ENCODE data around the gene RDH8. TPM values are rescaled to one million over a fixed set of nuclear protein-coding genes. Genes with fewer than 3 reads are reported as not detected.
"Not testable (repeated sequence)": the region's sequence is repeated elsewhere in the genome, so short reads cannot be mapped to it uniquely, and the experiment has no call there.

RDH8 gene
- total and polyA plus RNA-seq, 4 donors, result not detected

GRCh38 chr19:10023096-10023495 lies 9.8 kb downstream of the RDH8 start:
- H3K9me3 ChIP-seq (ENCODE audit: control insufficient read depth in 4 of 4, low read length in 3 of 4); H3K4me3 ChIP-seq (ENCODE audit: low read depth in 1 of 3, low read length in 3 of 3); H3K27me3 ChIP-seq (ENCODE audit: control insufficient read depth in 4 of 4, insufficient read depth in 4 of 4, low read length in 3 of 4); H3K36me3 ChIP-seq (ENCODE audit: control insufficient read depth in 4 of 4, insufficient read depth in 3 of 4, low read depth in 1 of 4, low read length in 3 of 4); H3K9ac ChIP-seq (ENCODE audit: low read depth in 1 of 2, low read length in 2 of 2); DNase-seq (ENCODE audit: low spot score): not testable (repeated sequence)
- H3K27ac ChIP-seq (ENCODE audit: low read depth in 1 of 2, low read length in 2 of 2), result peak overlapping the region in 1 of 2 donors; percentile 1
- peaks cover 0 to 26% (median 14%) of the 10 kb centered on the region in 4 donors for H3K4me1 ChIP-seq (ENCODE audit: control insufficient read depth in 4 of 4, insufficient read depth in 4 of 4, low read length in 3 of 4)
- TF ChIP-seq HNF4A (conservative IDR thresholded peaks at IDR 0.05) (peak; percentile 47), RAD21 (IDR thresholded peaks at IDR 0.05) (peak in 1 of 2 donors; percentile 6), REST (IDR thresholded peaks at IDR 0.05) (peak; percentile 27), RXRA (IDR thresholded peaks at IDR 0.05) (peak; percentile 98)
- WGBS, result 52% methylated on average over 5 of the region's 5 CpGs

GRCh38 chr19:10026744-10027143 lies 13.5 kb downstream of the RDH8 start:
- Histone ChIP-seq H3K4me1 (ENCODE audit: control insufficient read depth in 4 of 4, insufficient read depth in 4 of 4, low read length in 3 of 4) (peaks cover 2 to 26% (median 17%) of the 10 kb centered on the region in 4 donors), H3K27ac (ENCODE audit: low read depth in 1 of 2, low read length in 2 of 2) (no peak overlapping the region), H3K9me3 (ENCODE audit: control insufficient read depth in 4 of 4, low read length in 3 of 4) (no peaks in the 10 kb centered on the region), H3K4me3 (ENCODE audit: low read depth in 1 of 3, low read length in 3 of 3) (no peak overlapping the region), H3K27me3 (ENCODE audit: control insufficient read depth in 4 of 4, insufficient read depth in 4 of 4, low read length in 3 of 4) (no peaks in the 10 kb centered on the region), H3K36me3 (ENCODE audit: control insufficient read depth in 4 of 4, insufficient read depth in 3 of 4, low read depth in 1 of 4, low read length in 3 of 4) (no peaks in the 10 kb centered on the region), H3K9ac (ENCODE audit: low read depth in 1 of 2, low read length in 2 of 2) (no peak overlapping the region)
- 93% methylated on average over 3 of the region's 3 CpGs for WGBS
- TF ChIP-seq ZBTB33 (IDR thresholded peaks at IDR 0.05), result no peak
- TF ChIP-seq GABPA (IDR thresholded peaks at IDR 0.05 in 1 of 2, conservative IDR thresholded peaks at IDR 0.05 in 1 of 2), result no peak
- TF ChIP-seq CTCF (IDR thresholded peaks at IDR 0.05; ENCODE audit: low read depth, low read length, missing input control), result no peak
- TF ChIP-seq FOXA1 (IDR thresholded peaks at IDR 0.05), result no peak
- TF ChIP-seq NR2F2 (IDR thresholded peaks at IDR 0.05), result no peak
- no peak for TF ChIP-seq MAX (IDR thresholded peaks at IDR 0.05)
- TF ChIP-seq RAD21 (IDR thresholded peaks at IDR 0.05), result no peak
- no peak for TF ChIP-seq SP1 (IDR thresholded peaks at IDR 0.05)
- TF ChIP-seq ATF3 (IDR thresholded peaks at IDR 0.05), result no peak
- no peak for TF ChIP-seq HNF4G (IDR thresholded peaks at IDR 0.05)
- no peak for TF ChIP-seq YY1 (IDR thresholded peaks at IDR 0.05)
- no peak for TF ChIP-seq FOXA2 (IDR thresholded peaks at IDR 0.05)
- no peak for TF ChIP-seq JUND (IDR thresholded peaks at IDR 0.05)
- TF ChIP-seq EGR1 (IDR thresholded peaks at IDR 0.05; ENCODE audit: low read depth in 2 of 2), result no peak
- no peak for TF ChIP-seq RXRA (IDR thresholded peaks at IDR 0.05)
- TF ChIP-seq TAF1 (conservative IDR thresholded peaks at IDR 0.05), result no peak
- TF ChIP-seq HNF4A (conservative IDR thresholded peaks at IDR 0.05), result no peak
- no peak for TF ChIP-seq REST (IDR thresholded peaks at IDR 0.05)
- no peak for DNase-seq (ENCODE audit: low spot score)
